HCT116 (cell line): ENCODE measurements around the gene GNG12. TPM values are rescaled to one million over a fixed set of nuclear protein-coding genes. Genes with fewer than 3 reads are reported as not detected.

Source experiments
- ATAC-seq: fragments of 200-7000 bp; cut with Tn5 transposase; 2 replicates; pipeline ENCODE4 v1.9.1; 2020; ENCODE audit warnings: mild to moderate bottlenecking, moderate library complexity
- BruUV-seq: library from RNA; stranded (reverse); fragments of 400-500 nt; replicated peaks from 2 replicates; lab custom pipeline; 2021; lab: Mats Ljungman, UMichigan
- CTCF ChIA-PET: fragments of 300-600 bp; sonication (Branson Sonifier 250); formaldehyde crosslinking; loops from one replicate; lab custom pipeline; 2021; ENCODE audit warnings: antibody characterized with exemption; lab: Charles Lee
- POLR2A ChIA-PET: fragments of 300-600, 350-600 bp; sonication (Branson Sonifier 250); formaldehyde crosslinking; loops from one replicate; lab custom pipeline; 2021; ENCODE audit warnings: antibody characterized with exemption; lab: Charles Lee
- RAD21 ChIA-PET, 2 experiments: fragments of 300-600 bp; sonication (Branson Sonifier 250); formaldehyde crosslinking; loops; one replicate each; lab custom pipeline; 2023; ENCODE audit warnings: low total read pairs in 2 of 2; ENCODE audit not compliant: uncharacterized antibody in 2 of 2, unreplicated experiment in 2 of 2, low non-redundant PET in 1 of 2; lab: Charles Lee
- DNase-seq: peaks from one replicate; pipeline ENCODE4 v3.0.0-alpha.2; 2010; ENCODE audit warnings: low read depth, low spot score
- H2AFZ ChIP-seq: fragments of 200-600 bp; shearing (Covaris generic), sonication (generic); 2 replicates; pipeline ENCODE4 v1.6.1; 2017; ENCODE audit warnings: low read depth, mixed run types, mixed read lengths, antibody characterized with exemption, low read length; ENCODE audit not compliant: poor library complexity, severe bottlenecking
- H3K27ac ChIP-seq: 2 replicates; pipeline ENCODE4 v1.5.1; 2012; ENCODE audit warnings: low read depth, low read length
- H3K27me3 ChIP-seq: fragments of 200-600 bp; sonication (generic); 2 replicates; pipeline ENCODE4 v1.6.1; 2016; ENCODE audit warnings: mixed run types, low read length, mixed read lengths; ENCODE audit not compliant: insufficient read depth
- H3K36me3 ChIP-seq, 2 experiments: fragments of 200-500 bp in 1 of 2; fragments of 200-600 bp in 1 of 2; sonication (Bioruptor generic) in 1 of 2; sonication (generic) in 1 of 2; 2 replicates each; pipeline versions ENCODE4 v1.5.1 to v1.6.1; 2014 to 2016; ENCODE audit warnings: low read length in 2 of 2, inconsistent platforms in 1 of 2, mixed read lengths in 1 of 2, mixed run types in 1 of 2; ENCODE audit not compliant: insufficient read depth in 2 of 2, control insufficient read depth in 1 of 2
- H3K4me1 ChIP-seq, 2 experiments: fragments of 200-600 bp in 1 of 2; sonication (generic) in 1 of 2; 2 replicates each; pipeline versions ENCODE4 v1.5.1 to v1.6.1; 2012 to 2017; ENCODE audit warnings: low read length in 2 of 2, inconsistent platforms in 1 of 2, mild to moderate bottlenecking in 1 of 2, mixed read lengths in 1 of 2, mixed run types in 1 of 2, moderate library complexity in 1 of 2; ENCODE audit not compliant: insufficient read depth in 2 of 2, control insufficient read depth in 1 of 2
- H3K4me2 ChIP-seq: fragments of 200-600 bp; sonication (generic); 2 replicates; pipeline ENCODE4 v1.6.1; 2017; ENCODE audit warnings: mixed run types, low read length, mixed read lengths
- H3K4me3 ChIP-seq, 2 experiments: fragments of 200-600 bp in 1 of 2; sonication (generic) in 1 of 2; replicated peaks in 1 of 2; 2 replicates each; pipeline ENCODE4 v1.5.1; 2011 to 2016; ENCODE audit warnings: low read length in 2 of 2, control low read depth in 1 of 2, low read depth in 1 of 2, mild to moderate bottlenecking in 1 of 2, mixed read lengths in 1 of 2, mixed run types in 1 of 2
- H3K79me2 ChIP-seq: fragments of 200-600 bp; sonication (generic); 2 replicates; pipeline ENCODE4 v1.6.1; 2017; ENCODE audit warnings: mild to moderate bottlenecking, mixed run types, low read length, moderate library complexity, mixed read lengths; ENCODE audit not compliant: insufficient read depth
- H3K9ac ChIP-seq: fragments of 200-600 bp; sonication (generic); 2 replicates; pipeline ENCODE4 v1.6.1; 2016; ENCODE audit warnings: low read length, mixed read lengths
- H3K9me2 ChIP-seq: fragments of 200-600 bp; sonication (generic), shearing (Covaris generic); 2 replicates; pipeline ENCODE4 v1.6.1; 2017; ENCODE audit warnings: mixed run types, mild to moderate bottlenecking, moderate library complexity; ENCODE audit not compliant: insufficient read depth
- H3K9me3 ChIP-seq, 2 experiments: fragments of 200-500 bp in 1 of 2; fragments of 200-600 bp in 1 of 2; sonication (Bioruptor generic) in 1 of 2; sonication (generic) in 1 of 2; 2 replicates each; pipeline ENCODE4 v1.6.1; 2014 to 2017; ENCODE audit warnings: low read length in 2 of 2, mixed read lengths in 2 of 2, inconsistent platforms in 1 of 2, low read depth in 1 of 2, mild to moderate bottlenecking in 1 of 2, mixed run types in 1 of 2, moderate library complexity in 1 of 2; ENCODE audit not compliant: control insufficient read depth in 1 of 2, insufficient read depth in 1 of 2
- H4K20me1 ChIP-seq: fragments of 200-600 bp; sonication (generic), shearing (Covaris generic); 2 replicates; pipeline ENCODE4 v1.6.1; 2017; ENCODE audit warnings: mixed run types, mild to moderate bottlenecking, moderate library complexity; ENCODE audit not compliant: insufficient read depth
- EZH2 ChIP-seq: fragments of 200-600 bp; sonication (generic); IDR thresholded peaks from 2 replicates; pipeline ENCODE4 v1.6.1; 2017; ENCODE audit warnings: antibody characterized with exemption, mixed run types
- FOSL1 ChIP-seq: IDR thresholded peaks from 2 replicates; pipeline ENCODE4 v1.6.1; 2012; ENCODE audit warnings: low read depth
- REST ChIP-seq: IDR thresholded peaks from 2 replicates; pipeline ENCODE4 v1.6.1; 2012; ENCODE audit warnings: low read depth
- intact Hi-C: fragments of 100-400 bp; cut with micrococcal nuclease; formaldehyde crosslinking; loops from 2 replicates; pipeline ENCODE4 v1.10.0; 2022
- total RNA-seq: library from RNA; stranded (reverse); gene quantifications from one replicate; pipeline ENCODE4 v1.2.1, GENCODE V29; 2021; ENCODE audit not compliant: unreplicated experiment
- TF ChIP-seq, protein P1 (sequence below), 3 experiments: fragments of 200-600 bp in 1 of 3; sonication (generic) in 1 of 3; IDR thresholded peaks in 2 of 3; conservative IDR thresholded peaks in 1 of 3; 2 replicates each; pipeline ENCODE4 v1.5.1; 2012 to 2017; ENCODE audit warnings: low read depth in 2 of 3, low read length in 2 of 3, antibody characterized with exemption in 1 of 3, borderline replicate concordance in 1 of 3, control low read depth in 1 of 3, mild to moderate bottlenecking in 1 of 3, mixed read lengths in 1 of 3, mixed run types in 1 of 3, moderate library complexity in 1 of 3; ENCODE audit not compliant: insufficient read depth in 1 of 3

GNG12 gene
- total RNA-seq, 1 experiment from 2014 or later: 49.6 TPM

DNA sequence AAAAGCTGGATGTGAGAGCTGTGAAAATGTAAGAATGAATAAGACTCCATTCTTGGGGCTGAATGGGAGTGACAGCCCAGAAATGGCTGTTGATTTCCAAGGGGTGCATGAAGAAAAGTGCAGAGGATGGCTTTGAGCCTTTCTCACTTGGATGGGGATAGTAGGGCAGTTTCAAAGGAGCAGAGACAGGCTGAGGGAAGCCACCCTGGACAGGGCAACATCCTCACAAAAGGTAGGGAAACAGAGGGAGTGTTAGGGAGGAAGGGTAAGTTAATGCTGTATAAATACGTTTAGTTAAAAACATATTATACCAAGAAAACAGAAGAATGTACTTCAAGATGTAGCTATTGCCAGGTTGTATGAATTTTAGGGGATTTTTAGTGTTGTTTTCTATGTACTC lies 110.1 kb downstream of the GNG12 start:
- Histone ChIP-seq H3K4me3 (no peak overlapping the region), H3K9me3 (no peaks in the 10 kb centered on the region), H3K4me2 (peak overlapping the region; percentile 61; the same call in 1 of the 2 replicates), H3K36me3 (no peaks in the 10 kb centered on the region), H3K27me3 (no peaks in the 10 kb centered on the region), H3K79me2 (no peaks in the 10 kb centered on the region), H2AFZ (no peak overlapping the region), H3K27ac (no peak overlapping the region), H3K9me2 (no peaks in the 10 kb centered on the region), H3K9ac (no peak overlapping the region), H3K4me1 (peaks cover 31 to 66% of the 10 kb centered on the region in 2 experiments), H4K20me1 (no peaks in the 10 kb centered on the region)
- ATAC-seq: no peak
- no peak for TF ChIP-seq REST
- no peak for TF ChIP-seq FOSL1
- TF ChIP-seq, protein P1, sequence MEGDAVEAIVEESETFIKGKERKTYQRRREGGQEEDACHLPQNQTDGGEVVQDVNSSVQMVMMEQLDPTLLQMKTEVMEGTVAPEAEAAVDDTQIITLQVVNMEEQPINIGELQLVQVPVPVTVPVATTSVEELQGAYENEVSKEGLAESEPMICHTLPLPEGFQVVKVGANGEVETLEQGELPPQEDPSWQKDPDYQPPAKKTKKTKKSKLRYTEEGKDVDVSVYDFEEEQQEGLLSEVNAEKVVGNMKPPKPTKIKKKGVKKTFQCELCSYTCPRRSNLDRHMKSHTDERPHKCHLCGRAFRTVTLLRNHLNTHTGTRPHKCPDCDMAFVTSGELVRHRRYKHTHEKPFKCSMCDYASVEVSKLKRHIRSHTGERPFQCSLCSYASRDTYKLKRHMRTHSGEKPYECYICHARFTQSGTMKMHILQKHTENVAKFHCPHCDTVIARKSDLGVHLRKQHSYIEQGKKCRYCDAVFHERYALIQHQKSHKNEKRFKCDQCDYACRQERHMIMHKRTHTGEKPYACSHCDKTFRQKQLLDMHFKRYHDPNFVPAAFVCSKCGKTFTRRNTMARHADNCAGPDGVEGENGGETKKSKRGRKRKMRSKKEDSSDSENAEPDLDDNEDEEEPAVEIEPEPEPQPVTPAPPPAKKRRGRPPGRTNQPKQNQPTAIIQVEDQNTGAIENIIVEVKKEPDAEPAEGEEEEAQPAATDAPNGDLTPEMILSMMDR (IDR thresholded peaks at IDR 0.05 in 2 of 3, conservative IDR thresholded peaks at IDR 0.05 in 1 of 3; ENCODE audit: borderline replicate concordance in 1 of 3, insufficient read depth in 1 of 3, low read depth in 2 of 3, low read length in 2 of 3): no peak
- TF ChIP-seq EZH2: no peak
- no peak for DNase-seq
- BruUV-seq: no TSS peak
- ChIA-PET POLR2A (interaction anchor here (1.0 to 1.3 kb wide), 2 partner anchors 15 to 22 kb away, joined by 3 to 5 read pairs; no protein-coding TSS in a partner anchor), RAD21 (no interaction called here), CTCF (no interaction called here)
- intact Hi-C loops: no loop called here
